Dermis blood vessel endothelial cell (primary cell): ENCODE results near the gene UFM1. TPM values are rescaled to one million over a fixed set of nuclear protein-coding genes. Genes with fewer than 3 reads are reported as not detected.
"Not testable (repeated sequence)": the region's sequence is repeated elsewhere in the genome, so short reads cannot be mapped to it uniquely, and the experiment has no call there.

Experiments used
- DNase-seq: peaks from one replicate; pipeline ENCODE4 v3.0.0; 2010
- total RNA-seq: library from RNA; depleted of rRNA; stranded (reverse); fragments of >200 nt; gene quantifications from 2 replicates; pipeline ENCODE4 v1.2.3, GENCODE V29; 2014

UFM1 gene
- 43.5 and 55.0 TPM in 2 replicates for total RNA-seq

GRCh38 chr13:38349390-38350113 is at the start of gene UFM1:
Gene UFM1, plus strand, starts transcription at chr13:38349851. Its CDS starts 69 bp downstream, at chr13:38349920.
- peak; percentile 95 for DNase-seq

GRCh38 chr13:38301236-38301635 is 48.4 kb upstream of the UFM1 start:
- no peak for DNase-seq

DNA sequence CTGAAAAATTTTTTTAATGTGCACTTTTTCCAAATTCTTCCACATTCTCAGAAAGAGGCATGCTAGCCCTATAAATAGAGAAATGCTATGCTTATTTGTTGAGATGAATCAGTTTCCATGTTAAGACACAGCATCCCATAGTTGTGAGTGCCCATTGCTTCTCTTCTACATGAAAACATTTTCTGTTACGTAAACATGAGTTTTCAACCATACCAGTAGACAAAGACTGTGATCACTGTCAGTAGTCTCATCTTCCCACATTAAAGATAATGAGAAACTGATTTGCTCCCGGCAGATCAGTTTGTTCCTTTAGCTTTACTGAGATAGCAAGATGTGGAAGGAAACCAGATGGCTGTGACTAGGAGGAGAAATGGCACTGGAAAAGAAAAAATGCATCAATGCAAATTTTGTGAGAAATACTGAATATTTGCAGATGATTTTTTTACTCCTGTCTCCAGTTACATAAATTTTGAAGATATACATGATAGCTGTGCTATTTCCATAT is 45.8 kb upstream of the UFM1 start:
- no peak for DNase-seq

- no peak for DNase-seq
Observed at GRCh38 chr13:38308736-38309135, 40.9 kb upstream of the UFM1 start.

DNA sequence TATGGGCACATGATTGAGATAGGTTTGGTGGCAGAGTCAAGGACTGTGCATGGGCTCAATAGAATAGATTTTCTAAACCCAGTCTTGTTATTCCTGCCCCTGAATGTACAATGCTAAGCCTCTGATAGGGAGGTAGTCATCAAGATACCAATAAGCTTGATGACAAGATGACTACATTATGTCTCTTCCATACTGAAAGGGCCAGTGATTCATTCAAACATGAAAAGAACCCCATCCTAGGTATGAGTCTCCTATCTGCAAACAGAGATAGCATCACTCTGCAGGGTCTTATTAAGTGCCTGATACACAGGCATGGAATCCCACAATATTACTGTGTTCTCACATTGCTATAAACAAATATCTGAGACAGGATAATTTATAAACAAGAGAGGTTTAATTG is 40.3 kb upstream of the UFM1 start:
- DNase-seq = no peak

DNA sequence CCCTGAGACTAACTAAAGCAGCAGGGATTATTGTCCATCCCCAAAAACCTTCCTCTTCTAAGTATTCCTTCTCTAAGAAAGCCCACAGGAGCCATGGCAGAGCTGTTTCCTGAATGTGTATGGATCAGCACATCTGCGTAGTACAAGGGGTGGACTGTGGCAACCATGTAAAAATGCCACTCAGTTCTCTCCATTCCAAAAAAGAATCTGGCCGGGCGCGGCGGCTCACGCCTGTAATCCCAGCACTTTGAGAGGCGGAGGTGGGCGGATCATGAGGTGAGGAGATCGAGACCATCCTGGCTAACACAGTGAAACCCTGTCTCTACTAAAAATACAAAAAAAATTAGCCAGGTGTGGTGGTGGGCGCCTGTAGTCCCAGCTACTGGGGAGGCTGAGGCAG is 38.5 kb upstream of the UFM1 start:
- DNase-seq = not testable (repeated sequence)

DNA sequence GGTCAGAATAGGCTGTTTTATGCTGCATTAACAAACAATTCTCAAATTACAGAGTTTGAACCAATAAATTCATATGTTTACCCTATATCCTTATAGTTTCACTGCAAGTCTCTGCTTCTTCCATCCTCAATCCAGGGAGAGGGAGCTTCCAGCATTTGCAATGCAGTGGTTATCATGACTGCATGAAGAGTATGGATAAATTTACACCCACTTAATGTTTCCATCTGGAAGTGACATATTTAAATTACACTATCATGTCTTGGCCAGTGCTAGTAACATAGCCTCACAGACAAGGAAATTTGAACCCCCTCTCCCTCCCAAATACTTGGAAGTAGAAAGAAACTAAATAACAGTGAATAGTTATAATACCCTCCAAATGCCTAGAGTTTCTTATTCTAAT is 33.5 kb upstream of the UFM1 start:
- no peak for DNase-seq

GRCh38 chr13:38321654-38322053 is 28.0 kb upstream of the UFM1 start:
- DNase-seq = no peak

DNA sequence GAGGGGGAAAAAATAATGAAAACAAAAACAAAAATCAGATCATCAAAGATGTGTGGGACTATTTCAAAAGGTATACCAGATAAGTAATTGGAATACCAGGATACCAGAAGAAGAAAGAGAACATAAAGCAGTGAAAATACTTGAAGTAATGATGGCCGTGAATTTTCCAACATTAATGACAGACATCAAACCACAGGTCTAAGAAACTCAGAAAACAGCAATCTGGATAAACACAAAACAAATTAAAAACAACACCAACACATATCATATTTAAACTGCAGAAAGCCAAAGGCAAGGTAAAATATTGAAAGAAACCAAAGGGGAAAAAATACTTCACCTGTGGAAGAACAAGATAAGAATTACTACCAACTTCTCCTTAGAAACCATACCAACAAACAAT is 24.2 kb upstream of the UFM1 start:
- no peak for DNase-seq

- no peak for DNase-seq
Observed at GRCh38 chr13:38328699-38329098, 21.0 kb upstream of the UFM1 start.

GRCh38 chr13:38334845-38335244 is 14.8 kb upstream of the UFM1 start:
- no peak for DNase-seq

DNA sequence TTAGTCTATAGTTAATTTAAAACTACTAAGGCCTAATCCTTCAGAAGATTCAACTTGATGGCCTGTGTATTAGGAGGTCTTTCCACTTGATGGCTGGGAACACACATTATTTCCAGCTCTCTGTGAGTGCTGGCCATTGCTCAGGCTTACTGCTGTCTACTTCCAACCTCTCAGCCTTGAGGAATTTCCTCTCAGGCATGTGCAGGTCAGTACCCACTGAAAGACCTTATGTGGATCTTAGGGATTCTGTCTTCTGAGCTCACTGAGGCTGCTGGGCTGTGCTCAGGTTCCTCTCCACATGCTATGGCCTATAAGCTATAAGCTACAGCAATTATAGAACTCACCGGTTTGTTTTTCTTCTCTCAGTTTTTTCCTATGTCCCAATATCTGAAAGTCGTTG is 11.6 kb upstream of the UFM1 start:
- DNase-seq = no peak

- no peak for DNase-seq
Observed at GRCh38 chr13:38340624-38341023, 9.0 kb upstream of the UFM1 start.

- no peak for DNase-seq
Observed at GRCh38 chr13:38341149-38341692, 8.4 kb upstream of the UFM1 start.

GRCh38 chr13:38346764-38347163 is 2.9 kb upstream of the UFM1 start:
- no peak for DNase-seq

DNA sequence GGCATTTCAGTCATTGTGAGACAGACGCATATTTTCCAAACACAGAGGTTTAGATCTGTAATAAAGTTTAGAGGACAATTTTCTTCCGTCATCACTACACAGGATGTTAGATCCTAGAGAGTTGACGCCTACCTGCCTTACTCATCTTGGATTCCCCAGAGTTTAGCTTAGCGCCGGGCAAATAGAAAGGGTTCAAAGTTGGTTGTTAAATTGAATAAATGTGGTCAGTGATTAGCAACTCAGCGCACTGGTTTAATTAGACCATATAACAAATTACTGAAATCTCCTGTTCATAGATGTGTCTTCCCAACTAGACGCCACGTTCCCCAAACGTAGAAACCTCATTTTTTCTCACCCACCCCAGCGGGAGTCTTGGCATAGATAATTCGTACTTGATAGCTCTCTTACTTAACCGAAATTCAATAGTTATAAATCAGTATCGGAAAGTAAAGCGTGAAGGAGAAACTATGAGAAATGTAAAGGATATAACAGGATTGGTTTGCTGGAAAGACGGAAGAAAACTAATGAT is 726 bp upstream of the UFM1 start:
- peak; percentile 50 for DNase-seq

- peak; percentile 72 for DNase-seq
Observed at GRCh38 chr13:38350114-38350617, 515 bp downstream of the UFM1 start.

DNA sequence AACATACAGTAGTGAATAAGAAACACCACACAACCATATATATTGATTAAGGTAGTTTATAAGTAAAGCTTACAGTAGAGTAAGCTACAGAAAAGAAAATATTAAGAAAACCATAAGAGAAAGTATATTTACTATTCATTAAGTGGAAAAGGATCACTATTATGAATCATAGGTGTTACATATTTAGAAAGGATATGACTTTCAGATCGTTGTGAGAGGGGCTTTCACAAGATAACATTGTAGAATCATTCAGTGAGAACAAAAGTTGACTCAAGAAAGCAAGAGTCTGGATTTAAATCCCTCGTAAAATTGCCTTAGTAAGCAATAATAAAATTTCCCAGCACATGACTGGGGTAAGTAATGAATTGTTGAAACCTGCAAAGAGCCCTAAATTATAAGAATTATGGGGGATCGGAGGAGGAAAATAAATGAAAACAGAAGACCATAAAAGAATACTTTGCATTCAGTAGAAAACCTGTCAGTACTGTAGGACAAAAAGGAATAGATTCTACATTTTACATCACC is 6.0 kb downstream of the UFM1 start:
- no peak for DNase-seq

- DNase-seq = no peak
Observed at GRCh38 chr13:38358684-38359083, 9.0 kb downstream of the UFM1 start.

GRCh38 chr13:38361542-38362262 is 12.1 kb downstream of the UFM1 start:
- peak; percentile 2 for DNase-seq

DNA sequence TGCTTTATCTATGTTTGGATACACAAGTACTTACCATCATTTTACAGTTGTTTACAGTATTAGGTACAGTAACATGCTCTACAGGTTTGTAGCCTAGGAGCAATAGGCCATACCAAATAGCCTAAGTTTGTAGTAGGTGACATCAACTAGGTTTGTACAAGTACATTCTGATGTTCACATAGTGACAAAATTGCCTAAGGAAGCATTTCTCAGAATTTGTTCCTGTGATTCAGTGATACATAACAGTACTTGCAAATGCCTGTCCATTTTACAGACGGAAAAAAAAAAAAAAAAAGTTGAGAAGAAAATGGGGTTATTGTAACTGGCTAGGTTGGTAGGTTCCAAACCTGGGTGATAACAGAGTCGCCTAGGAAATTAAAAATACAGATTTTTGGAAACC is 13.6 kb downstream of the UFM1 start:
- no peak for DNase-seq

- DNase-seq = not testable (repeated sequence)
Observed at GRCh38 chr13:38363746-38364145, 14.1 kb downstream of the UFM1 start.

GRCh38 chr13:38365661-38366060 is 16.0 kb downstream of the UFM1 start:
- DNase-seq = no peak
